Mesendoderm (in vitro differentiated cells): Measurements from ENCODE around the gene CFAP221.

Source experiments
- DNase-seq: peaks from one replicate; pipeline ENCODE4 v3.0.0; 2013
- H2AK5ac ChIP-seq: 2 replicates; pipeline ENCODE4 v1.6.1; 2013; ENCODE audit warnings: low read length, inconsistent platforms
- H2BK120ac ChIP-seq: 2 replicates; pipeline ENCODE4 v1.6.1; 2013; ENCODE audit warnings: low read depth, mild to moderate bottlenecking, low read length, moderate library complexity, mixed read lengths
- H2BK15ac ChIP-seq: replicated peaks from 2 replicates; pipeline ENCODE4 v1.6.1; 2013; ENCODE audit warnings: low read depth, mild to moderate bottlenecking, moderate library complexity
- H2BK5ac ChIP-seq: 2 replicates; pipeline ENCODE4 v1.6.1; 2013; ENCODE audit warnings: low read length, inconsistent platforms
- H3K18ac ChIP-seq: 2 replicates; pipeline ENCODE4 v1.6.1; 2013; ENCODE audit warnings: mild to moderate bottlenecking, low read length, mixed read lengths
- H3K23ac ChIP-seq: one replicate; pipeline ENCODE4 v1.6.1; 2013; ENCODE audit warnings: low read length
- H3K27ac ChIP-seq: 2 replicates; pipeline ENCODE4 v1.5.1; 2013; ENCODE audit warnings: low read depth, mild to moderate bottlenecking, inconsistent platforms, low read length, moderate library complexity
- H3K27me3 ChIP-seq: 2 replicates; pipeline ENCODE4 v1.6.1; 2013; ENCODE audit warnings: low read length, control low read depth, mild to moderate bottlenecking, inconsistent platforms; ENCODE audit not compliant: insufficient read depth, poor library complexity
- H3K36me3 ChIP-seq: 2 replicates; pipeline ENCODE4 v1.6.1; 2013; ENCODE audit warnings: low read length, inconsistent platforms; ENCODE audit not compliant: control insufficient read depth, insufficient read depth
- H3K4ac ChIP-seq: one replicate; pipeline ENCODE4 v1.6.1; 2013; ENCODE audit warnings: low read depth, mild to moderate bottlenecking, low read length, moderate library complexity
- H3K4me1 ChIP-seq: 2 replicates; pipeline ENCODE4 v1.6.1; 2013; ENCODE audit warnings: low read depth, low read length, inconsistent platforms; ENCODE audit not compliant: control insufficient read depth
- H3K4me2 ChIP-seq: 2 replicates; pipeline ENCODE4 v1.6.1; 2013; ENCODE audit warnings: low read length
- H3K4me3 ChIP-seq: 2 replicates; pipeline ENCODE4 v1.5.1; 2013; ENCODE audit warnings: mild to moderate bottlenecking, low read length
- H3K56ac ChIP-seq: one replicate; pipeline ENCODE4 v1.6.1; 2013; ENCODE audit warnings: low read length
- H3K79me1 ChIP-seq: 2 replicates; pipeline ENCODE4 v1.6.1; 2013; ENCODE audit warnings: low read length, inconsistent platforms
- H3K79me2 ChIP-seq: 2 replicates; pipeline ENCODE4 v1.6.1; 2013; ENCODE audit warnings: mild to moderate bottlenecking, low read length; ENCODE audit not compliant: control insufficient read depth, insufficient read depth
- H3K9ac ChIP-seq: 2 replicates; pipeline ENCODE4 v1.6.1; 2013; ENCODE audit warnings: low read length, inconsistent platforms
- H4K5ac ChIP-seq: one replicate; pipeline ENCODE4 v1.6.1; 2013; ENCODE audit warnings: low read length
- H4K8ac ChIP-seq: one replicate; pipeline ENCODE4 v1.6.1; 2013; ENCODE audit warnings: low read depth, mild to moderate bottlenecking, control low read depth, low read length, moderate library complexity
- WGBS: extraction: QIAGEN DNeasy Blood & Tissue Kit; methylation state at CpG from one replicate; pipeline ENCODE4 v1.1.7; 2013; ENCODE audit warnings: low lambda C conversion rate, missing lambda C conversion rate; ENCODE audit not compliant: insufficient coverage; ENCODE audit errors: extremely low coverage; 5-methylcytosine and 5-hydroxymethylcytosine counted together

The CFAP221 gene

GRCh38 chr2:119683074-119683712 is 138.9 kb downstream of the CFAP221 start:
- no peak for DNase-seq
- no peaks in the 10 kb centered on the region for H3K4me1 ChIP-seq
- H2BK120ac ChIP-seq: no peak overlapping the region
- no CpG with 5 or more reads among the region's 7 CpGs for WGBS
- H3K79me1 ChIP-seq: peaks cover 13% of the 10 kb centered on the region
- no peak overlapping the region for H3K4ac ChIP-seq
- no peak overlapping the region for H2BK5ac ChIP-seq
- no peak overlapping the region for H2AK5ac ChIP-seq
- no peak overlapping the region for H4K5ac ChIP-seq
- no peak overlapping the region for H2BK15ac ChIP-seq
- H3K4me3 ChIP-seq: no peak overlapping the region
- H3K4me2 ChIP-seq: no peak overlapping the region
- no peaks in the 10 kb centered on the region for H3K36me3 ChIP-seq
- no peak overlapping the region for H4K8ac ChIP-seq
- H3K27ac ChIP-seq: no peak overlapping the region
- H3K23ac ChIP-seq: peak overlapping the region; percentile 91
- no peak overlapping the region for H3K18ac ChIP-seq
- no peak overlapping the region for H3K9ac ChIP-seq
- no peaks in the 10 kb centered on the region for H3K27me3 ChIP-seq
- peaks cover 10% of the 10 kb centered on the region for H3K79me2 ChIP-seq
- no peak overlapping the region for H3K56ac ChIP-seq

DNA sequence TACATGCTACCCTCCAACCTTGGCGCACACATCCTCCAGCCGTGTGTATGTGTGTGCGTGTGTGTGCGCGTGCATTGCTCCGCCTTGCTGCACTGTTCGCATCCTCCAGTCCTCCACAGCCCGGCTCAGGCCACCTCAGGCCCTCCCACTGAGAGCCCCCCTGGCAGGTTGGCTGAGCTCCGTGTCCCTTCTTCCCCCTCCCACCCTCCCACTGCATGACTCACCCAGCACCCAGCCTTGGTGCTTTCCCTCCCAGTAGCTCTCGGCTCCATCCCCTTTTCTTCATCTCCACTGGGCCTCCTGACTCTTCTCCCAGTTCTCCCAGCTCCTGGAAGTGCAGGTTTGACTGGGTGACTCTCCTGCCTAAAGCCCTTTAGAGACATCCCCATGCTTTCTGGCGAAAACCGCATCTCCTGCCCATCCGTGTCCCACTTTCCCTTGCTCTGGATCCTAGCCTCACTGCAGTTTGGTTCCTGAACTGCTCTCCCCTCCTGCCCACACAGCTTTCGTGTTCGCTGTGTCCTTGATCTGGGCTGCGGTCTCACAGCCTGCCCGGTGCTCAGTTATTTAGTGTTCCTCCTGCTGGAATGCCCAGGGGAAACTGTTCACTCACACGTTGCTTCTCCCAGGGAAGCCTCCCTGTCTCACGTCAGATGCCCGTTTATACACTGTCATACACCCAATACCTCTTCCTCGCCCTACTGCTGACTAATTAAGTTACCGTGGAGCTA is 139.6 kb downstream of the CFAP221 start:
- H3K4ac ChIP-seq: no peak overlapping the region
- no peak overlapping the region for H4K8ac ChIP-seq
- H3K9ac ChIP-seq: peak overlapping the region; percentile 7
- no peak overlapping the region for H2BK120ac ChIP-seq
- H2BK5ac ChIP-seq: no peak overlapping the region
- H3K56ac ChIP-seq: no peak overlapping the region
- no peaks in the 10 kb centered on the region for H3K36me3 ChIP-seq
- WGBS: no CpG with 5 or more reads among the region's 22 CpGs
- no peak overlapping the region for H2AK5ac ChIP-seq
- peaks cover 13% of the 10 kb centered on the region for H3K79me1 ChIP-seq
- H3K79me2 ChIP-seq: peaks cover 10% of the 10 kb centered on the region
- H3K27ac ChIP-seq: no peak overlapping the region
- no peak overlapping the region for H3K4me3 ChIP-seq
- H4K5ac ChIP-seq: no peak overlapping the region
- no peaks in the 10 kb centered on the region for H3K4me1 ChIP-seq
- no peak overlapping the region for H3K4me2 ChIP-seq
- no peak for DNase-seq
- H2BK15ac ChIP-seq: no peak overlapping the region
- H3K23ac ChIP-seq: peak overlapping the region; percentile 91
- no peak overlapping the region for H3K18ac ChIP-seq
- H3K27me3 ChIP-seq: no peaks in the 10 kb centered on the region

GRCh38 chr2:119684518-119684917 is 140.3 kb downstream of the CFAP221 start:
- H3K4me3 ChIP-seq: no peak overlapping the region

DNA sequence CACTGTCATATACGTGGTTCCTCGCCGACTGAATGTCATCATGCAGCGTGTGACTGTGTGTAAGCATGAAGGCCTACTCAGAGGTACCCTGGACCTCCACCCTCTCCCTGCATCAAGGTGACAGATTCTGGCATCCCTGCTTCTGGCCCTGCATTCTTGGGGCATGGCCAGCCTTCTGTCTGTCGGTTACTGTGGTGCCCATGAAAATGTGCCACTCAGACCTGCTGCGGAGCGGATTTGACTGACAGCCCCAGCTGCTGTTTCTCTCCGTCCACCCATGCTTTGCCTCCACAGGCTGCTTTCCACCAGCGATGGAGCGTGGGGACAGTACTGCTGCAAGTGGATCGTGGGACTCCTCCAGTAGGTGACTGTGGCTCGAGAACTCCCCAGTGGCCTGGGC is 144.4 kb downstream of the CFAP221 start:
- H4K8ac ChIP-seq: no peak overlapping the region
- no peak overlapping the region for H3K23ac ChIP-seq
- H4K5ac ChIP-seq: no peak overlapping the region
- H2BK120ac ChIP-seq: no peak overlapping the region
- no peak for DNase-seq
- no peak overlapping the region for H3K56ac ChIP-seq
- no peaks in the 10 kb centered on the region for H3K27me3 ChIP-seq
- H3K27ac ChIP-seq: no peak overlapping the region
- no peak overlapping the region for H3K4me3 ChIP-seq
- no peak overlapping the region for H3K4me2 ChIP-seq
- no CpG with 5 or more reads among the region's 12 CpGs for WGBS
- no peak overlapping the region for H2BK5ac ChIP-seq
- no peak overlapping the region for H3K18ac ChIP-seq
- H3K36me3 ChIP-seq: no peaks in the 10 kb centered on the region
- H3K9ac ChIP-seq: no peak overlapping the region
- H3K4me1 ChIP-seq: no peaks in the 10 kb centered on the region
- H3K79me1 ChIP-seq: no peaks in the 10 kb centered on the region
- H2BK15ac ChIP-seq: no peak overlapping the region
- no peak overlapping the region for H3K4ac ChIP-seq
- H2AK5ac ChIP-seq: no peak overlapping the region
- no peaks in the 10 kb centered on the region for H3K79me2 ChIP-seq

More at GRCh38 chr2:119684518-119684917, 140.3 kb downstream of the CFAP221 start:
- Histone ChIP-seq H2AK5ac (no peak overlapping the region), H3K27me3 (no peaks in the 10 kb centered on the region), H2BK120ac (no peak overlapping the region), H3K27ac (no peak overlapping the region), H2BK15ac (no peak overlapping the region), H3K18ac (no peak overlapping the region), H3K4me1 (no peaks in the 10 kb centered on the region), H4K8ac (no peak overlapping the region), H3K4me2 (no peak overlapping the region), H4K5ac (no peak overlapping the region), H3K79me2 (peaks cover 8% of the 10 kb centered on the region), H3K56ac (no peak overlapping the region), H3K23ac (no peak overlapping the region), H2BK5ac (no peak overlapping the region), H3K4ac (no peak overlapping the region), H3K9ac (no peak overlapping the region), H3K36me3 (no peaks in the 10 kb centered on the region), H3K79me1 (peaks cover 10% of the 10 kb centered on the region)
- WGBS: no CpG with 5 or more reads among the region's 3 CpGs
- DNase-seq: no peak

DNA sequence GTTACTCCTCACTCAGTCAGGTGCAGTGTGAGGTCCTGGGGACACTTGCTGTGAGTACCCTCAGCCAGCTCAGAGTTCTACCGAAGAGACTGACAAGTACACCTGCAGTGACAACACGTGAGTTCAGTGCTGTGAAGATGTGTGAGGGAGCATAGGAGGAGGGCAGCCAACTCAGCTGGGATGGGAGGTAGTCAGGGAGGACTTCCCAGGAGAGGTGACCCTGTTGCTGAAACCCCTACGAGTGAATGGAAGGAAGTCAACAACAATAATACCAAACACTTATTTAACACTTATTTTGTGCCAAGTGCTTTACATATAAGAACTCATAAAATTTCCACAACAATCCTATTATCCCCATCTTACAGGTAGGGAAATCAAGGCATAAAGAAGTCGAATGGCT is 145.0 kb downstream of the CFAP221 start:
- DNase-seq: no peak
- Histone ChIP-seq H3K9ac (no peak overlapping the region), H3K4ac (no peak overlapping the region), H3K18ac (no peak overlapping the region), H3K56ac (no peak overlapping the region), H2AK5ac (no peak overlapping the region), H3K4me1 (no peaks in the 10 kb centered on the region), H3K79me2 (no peaks in the 10 kb centered on the region), H2BK5ac (no peak overlapping the region), H3K27ac (no peak overlapping the region), H3K4me3 (no peak overlapping the region), H3K36me3 (no peaks in the 10 kb centered on the region), H3K23ac (peak overlapping the region; percentile 54), H4K8ac (no peak overlapping the region), H3K4me2 (no peak overlapping the region), H3K79me1 (no peaks in the 10 kb centered on the region), H2BK15ac (no peak overlapping the region), H2BK120ac (no peak overlapping the region), H4K5ac (no peak overlapping the region), H3K27me3 (no peaks in the 10 kb centered on the region)
- WGBS: no CpG with 5 or more reads among the region's 4 CpGs
